Measurements from ENCODE around the gene RNF123.

Gene RNF123

GRCh38 chr3:49664300-49664699 is 25.1 kb upstream of the RNF123 start:
- DNase-seq (ENCODE audit: low read depth in 1 of 2, low spot score in 1 of 2), result no peak
- Histone ChIP-seq H3K4me3 (replicated peaks; ENCODE audit: insufficient read depth, low read length) (no peak overlapping the region), H3K27me3 (ENCODE audit: insufficient read depth, poor library complexity, severe bottlenecking) (no peaks in the 10 kb centered on the region), H3K27ac (replicated peaks) (no peak overlapping the region)
- TF ChIP-seq GABPA (IDR thresholded peaks at IDR 0.05; ENCODE audit: low read depth) (no peak), SPI1 (IDR thresholded peaks at IDR 0.05; ENCODE audit: borderline replicate concordance, low read depth) (no peak), CTCF (IDR thresholded peaks at IDR 0.05; ENCODE audit: insufficient read depth, low read length) (no peak), REST (IDR thresholded peaks at IDR 0.05; ENCODE audit: insufficient replicate concordance, low read depth) (no peak), POLR2AphosphoS5 (IDR thresholded peaks at IDR 0.05; ENCODE audit: low read depth) (no peak)

GRCh38 chr3:49665822-49666519 is 23.4 kb upstream of the RNF123 start:
- no peaks in the 10 kb centered on the region for H3K27me3 ChIP-seq (ENCODE audit: insufficient read depth, poor library complexity, severe bottlenecking)
- no peak overlapping the region for H3K27ac ChIP-seq (replicated peaks)
- DNase-seq (ENCODE audit: low read depth in 1 of 2, low spot score in 1 of 2), result no peak
- no peak overlapping the region for H3K4me3 ChIP-seq (replicated peaks; ENCODE audit: insufficient read depth, low read length)
- TF ChIP-seq CTCF (IDR thresholded peaks at IDR 0.05; ENCODE audit: insufficient read depth, low read length) (no peak), GABPA (IDR thresholded peaks at IDR 0.05; ENCODE audit: low read depth) (no peak), SPI1 (IDR thresholded peaks at IDR 0.05; ENCODE audit: borderline replicate concordance, low read depth) (no peak), REST (IDR thresholded peaks at IDR 0.05; ENCODE audit: insufficient replicate concordance, low read depth) (no peak), POLR2AphosphoS5 (IDR thresholded peaks at IDR 0.05; ENCODE audit: low read depth) (no peak)

GRCh38 chr3:49666592-49666991 is 22.8 kb upstream of the RNF123 start:
- H3K27me3 ChIP-seq (ENCODE audit: insufficient read depth, poor library complexity, severe bottlenecking), result no peaks in the 10 kb centered on the region
- no peak for DNase-seq (ENCODE audit: low read depth in 1 of 2, low spot score in 1 of 2)
- TF ChIP-seq SPI1 (IDR thresholded peaks at IDR 0.05; ENCODE audit: borderline replicate concordance, low read depth) (no peak), POLR2AphosphoS5 (IDR thresholded peaks at IDR 0.05; ENCODE audit: low read depth) (no peak), GABPA (IDR thresholded peaks at IDR 0.05; ENCODE audit: low read depth) (no peak), REST (IDR thresholded peaks at IDR 0.05; ENCODE audit: insufficient replicate concordance, low read depth) (no peak), CTCF (IDR thresholded peaks at IDR 0.05; ENCODE audit: insufficient read depth, low read length) (no peak)
- no peak overlapping the region for H3K27ac ChIP-seq (replicated peaks)
- no peak overlapping the region for H3K4me3 ChIP-seq (replicated peaks; ENCODE audit: insufficient read depth, low read length)

Data from HL-60 (cell line).